Omental fat pad (tissue), 4 donors: ENCODE measurements around the gene NUP54. TPM values are rescaled to one million over a fixed set of nuclear protein-coding genes. Genes with fewer than 3 reads are reported as not detected.

Experiments
- ATAC-seq: fragments of 150-250 bp; one replicate; pipeline ENCODE4 v1.9.1; 2016; ENCODE audit warnings: mild to moderate bottlenecking, moderate library complexity; ENCODE audit not compliant: low FRiP score
- DNase-seq: peaks from one replicate; pipeline ENCODE4 v3.0.0-alpha.2; 2019; ENCODE audit warnings: low spot score
- CTCF ChIP-seq, 3 donors: fragments of 450-650 bp; IDR thresholded peaks; one replicate each; pipeline ENCODE4 v1.5.1; 2016 to 2017; ENCODE audit warnings: antibody characterized with exemption in 3 of 3, mild to moderate bottlenecking in 3 of 3, moderate library complexity in 2 of 3
- total RNA-seq, 4 donors: library from RNA; depleted of rRNA; stranded (reverse); fragments of >200 nt; gene quantifications; one replicate each; pipeline ENCODE4 v1.1.0, GENCODE V29; 2016

The NUP54 gene
- total RNA-seq, 4 donors from 2014 or later: 36.0 to 50.1 (median 39.3) TPM

GRCh38 chr4:76147454-76148141, 599 bp downstream of the NUP54 start:
- ATAC-seq (peak; percentile 94), DNase-seq (peak; percentile 59)
- no peak for TF ChIP-seq CTCF (IDR thresholded peaks at IDR 0.05)

GRCh38 chr4:76144546-76144945, 3.7 kb downstream of the NUP54 start:
- ATAC-seq: no peak
- TF ChIP-seq CTCF (IDR thresholded peaks at IDR 0.05): no peak

GRCh38 chr4:76141241-76141640, 7.0 kb downstream of the NUP54 start:
- ATAC-seq: no peak
- no peak for TF ChIP-seq CTCF (IDR thresholded peaks at IDR 0.05)
- no peak for DNase-seq

More at GRCh38 chr4:76144546-76144945, 3.7 kb downstream of the NUP54 start:
- no peak for DNase-seq

- ATAC-seq (no peak), DNase-seq (no peak)
- no peak for TF ChIP-seq CTCF (IDR thresholded peaks at IDR 0.05)
Measured at GRCh38 chr4:76127754-76128153, 20.4 kb downstream of the NUP54 start.

- DNase-seq (no peak), ATAC-seq (no peak)
- no peak for TF ChIP-seq CTCF (IDR thresholded peaks at IDR 0.05)
Measured at GRCh38 chr4:76125816-76126215, 22.4 kb downstream of the NUP54 start.

- TF ChIP-seq CTCF (IDR thresholded peaks at IDR 0.05): no peak
- DNase-seq (no peak), ATAC-seq (no peak)
Measured at GRCh38 chr4:76120199-76120598, 28.0 kb downstream of the NUP54 start.

- DNase-seq: no peak
- no peak for TF ChIP-seq CTCF (IDR thresholded peaks at IDR 0.05)
Measured at GRCh38 chr4:76117536-76117935, 30.7 kb downstream of the NUP54 start.

More at GRCh38 chr4:76117536-76117935, 30.7 kb downstream of the NUP54 start:
- no peak for ATAC-seq
